HG02571 (cell line): ENCODE results near the gene CD2BP2.
A peak's percentile ranks its signal among the peaks of the same experiment; 100 is the strongest.

Experiments
- ATAC-seq: cut with Tn5 transposase; IDR thresholded peaks from one replicate; pipeline ENCODE4 v1.9.1; 2021; ENCODE audit warnings: mild to moderate bottlenecking, moderate library complexity; ENCODE audit not compliant: unreplicated experiment

Gene CD2BP2

DNA sequence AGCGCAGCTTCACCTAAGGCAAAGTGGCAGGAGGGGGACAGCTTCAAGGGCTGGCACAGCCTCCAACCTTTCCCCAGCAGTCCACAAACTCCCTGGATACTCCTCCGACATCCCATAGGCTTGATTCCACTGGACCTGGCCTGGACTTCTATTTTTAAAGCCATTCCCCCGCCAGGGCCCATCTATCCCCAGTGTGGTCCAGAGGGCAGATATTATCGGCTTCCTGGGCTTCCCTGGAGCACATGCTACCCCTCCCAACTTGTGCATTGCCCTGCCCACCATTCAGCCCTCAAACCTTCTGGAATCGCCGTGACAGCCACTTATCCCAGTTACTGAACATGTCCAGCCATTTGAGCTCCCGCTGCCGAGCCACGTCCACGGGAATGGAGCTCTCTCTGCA, 10.1 kb upstream of the CD2BP2 start:
- ATAC-seq, result no peak

DNA sequence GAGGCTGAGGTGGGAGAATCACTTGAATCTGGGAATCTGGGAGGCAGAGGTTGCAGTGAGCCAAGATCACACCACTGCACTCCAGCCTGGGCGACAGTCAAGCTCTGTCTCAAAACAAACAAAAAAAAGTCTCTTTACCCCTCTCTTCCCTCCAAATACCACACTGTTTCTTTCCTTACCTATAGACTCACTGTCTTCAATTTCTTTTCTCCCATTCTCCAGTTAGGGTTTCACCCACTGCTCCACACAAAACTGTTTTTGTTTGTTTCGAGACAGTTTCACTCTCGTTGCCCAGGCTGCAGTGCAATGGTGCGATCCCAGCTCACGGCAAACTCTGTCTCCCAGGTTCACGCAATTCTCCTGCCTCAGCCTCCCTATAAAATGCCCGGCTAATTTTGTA, 6.1 kb upstream of the CD2BP2 start:
- ATAC-seq, result no peak

DNA sequence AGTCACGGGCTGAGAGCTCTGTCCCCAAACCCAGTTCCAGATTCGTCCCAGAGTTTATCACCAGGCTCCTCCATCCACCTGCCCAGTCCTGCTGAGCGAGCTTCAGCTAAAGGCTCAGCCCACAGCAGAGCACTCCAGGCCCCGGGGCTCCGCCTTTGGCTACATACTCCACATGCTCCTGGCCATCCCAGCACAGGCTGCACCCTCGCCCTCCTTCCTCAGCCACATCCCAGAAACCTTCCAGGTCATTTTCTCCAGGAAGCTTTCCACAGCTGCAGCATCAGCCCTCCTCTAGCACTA, 4.7 kb upstream of the CD2BP2 start:
- no peak for ATAC-seq

DNA sequence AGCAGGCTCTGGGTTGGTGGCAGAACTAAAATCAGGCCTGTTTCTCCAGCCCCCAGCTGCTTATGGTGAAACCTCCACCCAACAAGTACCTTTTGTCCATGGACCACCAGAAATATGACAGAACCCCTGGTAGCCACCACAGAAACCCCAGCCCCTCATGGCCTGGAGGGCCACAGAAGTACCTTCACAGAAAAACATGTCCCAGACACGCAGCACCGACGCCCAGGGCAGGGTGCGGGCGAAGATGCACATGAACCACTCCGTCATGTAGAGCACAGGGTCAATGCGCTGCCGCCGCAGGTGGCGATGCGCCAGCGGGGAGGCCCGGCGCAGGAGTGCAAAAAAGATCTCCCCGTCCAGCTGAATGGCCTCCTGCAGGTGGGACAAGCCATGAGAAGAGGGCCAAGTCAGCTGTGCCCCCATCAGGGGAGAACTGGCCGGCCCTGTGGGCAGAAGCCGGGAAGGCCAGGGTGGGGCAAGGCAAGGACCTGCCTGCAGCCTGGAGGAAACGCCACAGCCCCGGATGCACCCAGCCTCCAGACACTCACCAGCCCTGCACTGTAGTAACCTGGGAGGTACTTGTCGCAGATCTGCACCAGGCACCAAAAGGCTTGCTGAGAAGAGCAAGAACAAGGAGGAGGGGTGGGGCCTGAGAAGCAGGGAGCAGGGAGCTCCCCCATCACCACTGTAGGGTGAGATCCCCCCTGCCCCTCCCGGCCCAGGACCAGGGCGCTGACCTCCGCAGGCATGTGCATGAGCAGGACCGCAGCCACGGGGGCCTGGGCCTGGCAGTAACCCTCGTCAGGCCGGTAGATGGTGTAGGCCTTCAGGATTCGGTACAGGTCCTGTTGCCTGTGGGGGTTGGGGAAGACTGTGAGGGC, 4.1 kb upstream of the CD2BP2 start:
- ATAC-seq, result no peak

DNA sequence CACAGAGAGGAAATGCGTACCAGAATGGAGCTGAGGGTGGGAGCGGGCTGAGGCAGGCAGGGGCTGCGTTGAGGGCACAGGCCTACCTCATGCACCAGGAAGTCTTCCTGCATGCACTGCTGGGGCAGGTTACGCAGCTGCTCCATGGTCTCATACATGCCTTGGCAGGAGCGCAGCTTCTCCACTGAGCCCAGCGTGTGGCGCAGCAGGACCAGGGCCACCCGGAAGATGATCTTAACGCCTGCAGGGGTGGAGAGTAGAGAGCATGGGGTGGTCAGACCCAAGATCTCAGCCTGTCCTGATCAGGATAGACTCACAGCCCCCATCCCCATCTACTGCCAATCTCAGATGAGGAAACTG, 3.4 kb upstream of the CD2BP2 start:
- no peak for ATAC-seq

DNA sequence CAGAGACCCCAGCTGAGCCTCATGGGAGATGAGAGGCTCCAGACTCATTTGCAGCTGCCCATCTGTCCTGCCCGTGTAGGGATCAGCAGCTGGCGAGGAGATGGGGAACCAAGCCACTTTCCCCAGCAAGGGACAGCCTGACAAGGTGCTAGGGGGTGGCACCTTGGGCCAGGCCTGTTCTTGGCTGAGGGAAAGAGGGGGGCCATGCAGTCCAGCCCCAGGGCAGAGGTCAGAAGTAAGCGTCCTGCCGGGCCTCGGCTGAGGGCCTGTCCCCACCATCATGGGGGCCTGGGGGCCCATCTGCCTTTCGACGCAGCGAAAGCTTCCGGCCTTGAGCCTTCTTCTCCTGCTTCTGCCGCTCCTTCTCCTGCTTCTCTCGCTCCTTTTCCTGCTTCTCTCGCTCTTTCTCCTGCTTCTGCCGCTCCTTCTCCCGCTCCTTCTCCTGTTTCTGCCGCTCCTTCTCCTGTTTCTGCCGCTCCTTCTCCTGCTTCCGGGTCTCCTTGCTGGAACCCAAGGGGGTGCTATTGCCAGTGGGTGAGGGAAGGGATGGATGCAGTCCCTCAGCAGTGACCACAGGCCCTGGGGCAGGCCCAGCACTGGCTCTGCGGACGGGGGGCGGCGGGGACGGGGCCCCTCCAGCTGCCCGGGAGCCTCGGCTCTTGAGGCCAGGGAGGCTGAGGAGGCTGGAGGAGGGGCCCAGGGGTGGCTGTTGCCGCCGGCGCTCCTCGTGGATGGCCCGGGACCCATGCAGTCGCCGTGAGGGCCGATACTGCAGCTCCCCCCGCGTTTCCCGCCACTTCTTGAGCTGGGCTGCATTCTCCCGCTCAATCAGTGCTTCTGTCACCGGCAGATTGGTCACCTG, 2.8 kb upstream of the CD2BP2 start:
- no peak for ATAC-seq

DNA sequence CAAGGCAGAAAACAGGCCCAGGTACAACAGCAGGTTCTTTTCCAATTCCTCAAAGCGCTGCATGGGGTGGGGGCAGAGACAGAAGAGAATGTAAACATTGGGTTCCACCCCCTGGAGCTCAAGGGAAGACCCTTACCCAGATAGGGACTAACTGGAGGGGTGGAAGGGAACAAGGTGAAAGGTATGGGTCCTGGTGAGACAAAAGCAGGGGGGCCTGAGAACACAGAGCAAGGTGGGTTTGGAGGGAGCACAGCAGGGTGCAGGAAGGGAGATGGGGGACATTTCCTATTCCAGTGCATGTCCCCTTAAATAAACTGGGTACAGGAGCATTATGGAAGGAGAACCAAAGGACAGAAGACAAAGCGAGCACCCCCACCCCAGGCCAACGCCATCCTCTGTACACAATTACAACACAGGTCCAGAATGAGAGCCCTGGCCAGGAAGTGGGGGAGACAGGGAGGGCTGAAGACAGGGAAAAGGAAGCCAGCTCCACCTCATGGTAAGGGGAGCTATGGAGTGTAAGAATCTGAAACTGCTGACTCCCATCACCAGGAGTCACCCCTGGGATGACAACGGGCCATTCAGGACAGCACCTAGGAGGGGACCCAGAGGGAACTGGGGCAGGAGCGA, 2.1 kb upstream of the CD2BP2 start:
- no peak for ATAC-seq

DNA sequence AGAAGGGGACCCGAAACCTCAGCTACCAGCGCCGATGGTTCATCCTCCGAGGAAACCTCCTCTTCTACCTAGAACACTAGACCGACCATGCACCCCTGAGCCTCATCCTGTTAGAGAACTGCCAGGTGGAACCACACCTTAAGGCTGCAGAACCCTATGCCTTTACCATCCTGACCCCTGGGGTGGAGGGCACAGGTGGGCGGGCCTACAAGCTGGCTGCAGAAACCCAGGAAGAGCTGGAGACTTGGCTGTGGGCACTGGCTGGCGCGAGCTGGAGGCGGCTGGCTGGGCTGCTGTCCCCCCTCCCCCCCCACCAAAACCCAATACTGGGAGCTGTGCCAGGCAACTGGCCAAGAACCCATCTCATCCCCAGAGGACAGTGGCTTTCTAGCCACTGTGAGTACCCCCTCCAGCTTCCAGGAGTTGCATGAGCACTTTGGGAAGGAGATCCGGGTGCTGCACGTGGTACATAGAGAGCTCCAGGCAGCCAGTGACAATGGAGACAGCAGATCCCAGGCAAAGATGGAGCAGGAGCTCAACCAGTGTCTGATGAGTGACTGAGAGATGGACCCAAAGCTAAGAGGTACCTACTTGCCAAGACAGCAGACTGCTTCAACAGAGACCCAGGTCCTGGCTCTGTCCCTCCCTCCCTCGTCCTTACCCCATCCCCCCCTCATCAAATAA, 1.4 kb upstream of the CD2BP2 start:
- no peak for ATAC-seq

DNA sequence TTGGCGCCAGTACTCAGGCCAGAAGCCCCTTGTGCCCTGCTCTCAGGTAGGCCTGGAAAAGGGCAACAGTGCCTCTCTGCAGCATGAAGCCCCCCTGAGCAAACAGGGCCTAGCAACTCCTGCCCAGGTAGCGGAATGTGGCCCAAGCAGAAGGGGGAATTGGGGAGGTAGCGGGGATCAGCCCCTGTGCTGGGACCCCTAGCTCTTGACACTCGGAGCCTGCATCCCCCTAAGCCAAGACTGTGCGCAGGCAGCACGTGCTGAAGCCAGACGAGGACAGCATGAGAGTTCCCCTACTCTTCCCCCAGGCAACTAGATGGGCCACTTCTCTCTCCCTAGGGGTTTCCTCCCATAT, 823 bp upstream of the CD2BP2 start:
- ATAC-seq, result no peak

DNA sequence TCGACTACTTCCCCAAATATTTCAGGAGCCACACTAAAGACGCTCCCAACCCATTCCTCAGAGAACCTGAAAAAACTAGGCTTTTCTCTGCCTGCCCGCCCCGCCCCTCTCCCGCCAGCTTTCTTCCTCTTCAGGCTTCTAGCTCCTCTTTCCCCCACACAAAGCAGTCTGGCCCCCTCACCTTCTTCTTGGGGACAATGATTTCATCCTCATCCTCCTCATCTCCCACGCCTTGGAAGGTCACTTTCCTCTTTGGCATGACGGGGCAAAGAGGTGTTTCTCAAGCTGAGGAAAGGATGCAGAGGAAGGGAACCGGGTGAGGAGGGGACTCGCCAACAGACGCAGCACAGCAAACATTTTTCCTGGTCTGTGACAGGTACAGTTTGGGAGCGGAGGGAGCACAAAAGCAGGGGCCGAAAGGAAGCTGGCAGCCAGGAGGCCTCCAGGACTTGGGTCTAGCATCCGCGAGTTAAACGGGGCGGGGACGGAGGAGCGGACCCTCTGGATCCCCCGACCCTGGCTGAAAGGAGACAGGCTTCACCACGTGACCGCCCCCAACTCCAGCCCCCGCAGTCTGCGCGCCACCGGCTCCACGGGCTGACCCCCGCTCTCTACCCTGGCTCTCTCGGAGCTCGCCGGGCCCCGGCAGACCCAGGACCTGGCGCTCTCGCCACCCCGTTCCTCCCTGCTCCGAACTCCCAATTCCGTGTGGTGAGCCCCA, 525 bp downstream of the CD2BP2 start:
- peak; percentile 21 for ATAC-seq

DNA sequence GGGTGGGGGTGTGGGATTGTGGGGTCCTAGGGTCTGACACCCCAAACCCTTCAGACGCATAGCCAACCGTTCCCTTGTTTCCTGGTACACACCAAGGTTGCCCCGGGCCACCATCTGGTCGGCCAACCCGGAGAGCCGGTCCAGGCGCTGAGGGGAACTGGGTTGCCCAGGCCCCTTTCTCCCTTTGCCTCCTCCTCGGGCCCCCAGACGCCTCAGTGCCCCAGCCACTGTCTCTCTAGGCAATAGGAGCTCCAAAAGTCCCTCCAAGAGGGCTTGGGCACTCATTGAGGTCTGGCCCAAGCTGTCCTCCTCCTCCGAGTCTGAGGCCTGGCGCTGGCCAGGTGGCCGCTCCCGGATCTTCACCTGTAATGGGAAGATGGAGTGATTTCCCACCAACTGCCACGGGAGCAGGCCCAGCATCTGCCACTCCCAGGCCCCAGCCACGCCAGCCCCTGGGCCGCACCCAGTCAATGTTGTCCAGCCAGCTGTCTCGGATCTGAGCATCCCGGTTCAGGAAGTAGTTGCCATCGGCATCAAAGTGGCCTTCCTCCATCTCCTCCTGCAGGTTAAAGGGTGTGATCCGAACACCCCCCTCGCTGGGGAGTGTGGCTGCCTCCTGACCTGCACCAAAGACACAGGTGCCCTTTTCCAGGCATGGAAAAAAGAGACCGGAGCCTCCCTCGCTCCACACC, 1.5 kb downstream of the CD2BP2 start:
- ATAC-seq, result no peak

DNA sequence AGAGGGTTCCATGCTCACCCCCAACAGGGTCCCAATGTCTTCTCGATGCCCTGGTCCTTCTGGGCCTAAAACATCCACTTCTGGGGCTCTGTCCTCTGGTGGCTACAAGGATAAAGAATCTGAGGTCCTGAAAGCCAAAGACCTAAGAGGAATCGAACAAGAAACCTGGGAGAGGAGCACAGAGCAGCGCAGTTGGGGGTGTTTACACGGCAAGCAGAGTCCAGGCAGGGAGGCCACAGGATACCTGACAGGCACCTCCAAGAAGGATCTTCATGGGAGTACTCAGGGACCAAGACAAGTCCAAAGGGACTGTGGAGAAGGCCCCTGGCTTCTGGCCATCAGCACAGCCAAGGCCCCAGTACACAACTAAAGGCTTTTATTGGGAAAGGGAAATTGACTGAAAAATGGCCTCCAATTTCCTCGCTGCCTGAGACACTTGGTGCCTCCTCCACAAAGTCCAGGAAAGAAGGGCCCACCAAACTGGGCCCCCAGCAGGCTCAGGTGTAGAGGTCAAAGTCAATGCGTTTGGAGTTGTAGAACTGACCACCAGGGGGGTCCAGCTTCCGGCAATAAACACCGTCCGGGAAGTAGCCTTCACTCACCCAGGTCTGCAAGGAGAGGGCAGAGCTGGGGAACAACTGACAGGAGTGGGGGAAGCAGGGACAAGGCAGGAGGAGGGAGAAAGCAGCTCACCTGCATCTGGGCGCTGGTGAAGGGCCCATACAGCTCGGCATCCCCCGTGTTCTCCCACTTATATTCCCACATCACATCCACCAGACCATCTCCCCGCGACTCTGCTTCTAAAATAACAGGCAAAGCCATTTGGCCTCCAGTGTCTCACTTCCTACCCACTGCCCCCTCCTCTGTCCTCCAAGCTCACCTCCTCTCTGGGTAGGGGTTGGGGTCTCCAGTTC, 2.4 kb downstream of the CD2BP2 start:
- ATAC-seq, result no peak

DNA sequence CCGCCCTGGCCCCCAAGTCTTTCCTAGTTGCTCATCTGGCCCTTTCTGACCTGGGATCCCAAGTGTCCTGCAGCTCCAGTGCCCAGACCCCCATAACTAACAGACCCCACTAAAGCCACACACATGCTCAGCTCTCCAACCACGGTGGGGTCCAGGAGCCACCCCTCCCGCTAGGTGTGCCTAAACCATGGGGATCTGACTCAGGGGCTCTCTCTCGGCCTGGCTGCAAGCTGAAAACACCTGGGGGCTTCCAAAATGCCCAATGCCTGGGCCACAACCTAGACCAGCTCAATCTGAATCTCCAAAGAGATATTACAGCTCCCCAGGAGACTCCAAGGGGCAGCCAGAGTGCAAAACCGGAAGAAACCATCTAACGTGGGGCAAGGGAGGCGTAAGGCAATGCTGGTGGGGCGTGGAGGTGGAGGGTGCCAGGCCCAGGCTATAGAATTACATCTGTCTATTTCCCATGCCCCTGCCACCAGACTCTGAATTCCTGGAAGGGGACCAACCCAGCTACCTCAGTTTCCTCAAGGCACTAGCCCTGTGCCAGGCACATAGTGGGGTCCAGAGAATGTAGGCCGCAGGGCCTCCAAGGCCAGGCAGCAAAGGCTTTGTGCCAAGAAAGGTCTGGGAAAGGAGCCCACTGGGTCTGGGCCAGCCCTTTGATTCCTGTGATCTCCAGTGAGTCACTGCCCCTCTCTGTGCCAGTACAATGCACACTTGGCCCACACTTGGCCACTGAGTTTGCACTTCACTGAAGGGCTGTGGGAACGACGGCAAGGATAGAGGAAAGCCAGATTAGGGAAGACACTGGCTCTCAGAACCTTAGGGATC, 3.3 kb downstream of the CD2BP2 start:
- no peak for ATAC-seq

DNA sequence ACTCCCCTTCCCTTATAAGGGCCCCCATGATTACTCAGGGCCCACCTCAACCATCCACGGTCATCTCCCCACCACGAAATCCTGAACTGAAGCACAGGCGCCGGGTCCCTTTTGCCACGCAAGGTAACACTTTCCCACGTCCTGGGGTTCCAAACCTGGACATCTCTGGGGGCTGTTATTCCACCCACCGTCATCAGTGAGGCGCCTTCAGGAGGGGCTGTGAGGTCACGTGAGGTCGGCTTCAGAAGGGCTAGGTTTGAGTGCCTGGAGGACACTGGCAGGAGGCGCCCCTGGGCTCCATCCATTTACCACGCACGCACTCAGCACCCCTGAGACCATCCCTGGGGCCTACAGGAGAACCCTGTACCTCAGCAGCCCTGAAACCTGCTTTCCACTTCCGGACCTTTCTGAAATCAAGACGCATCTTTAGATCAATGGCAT, 4.1 kb downstream of the CD2BP2 start:
- ATAC-seq, result no peak

DNA sequence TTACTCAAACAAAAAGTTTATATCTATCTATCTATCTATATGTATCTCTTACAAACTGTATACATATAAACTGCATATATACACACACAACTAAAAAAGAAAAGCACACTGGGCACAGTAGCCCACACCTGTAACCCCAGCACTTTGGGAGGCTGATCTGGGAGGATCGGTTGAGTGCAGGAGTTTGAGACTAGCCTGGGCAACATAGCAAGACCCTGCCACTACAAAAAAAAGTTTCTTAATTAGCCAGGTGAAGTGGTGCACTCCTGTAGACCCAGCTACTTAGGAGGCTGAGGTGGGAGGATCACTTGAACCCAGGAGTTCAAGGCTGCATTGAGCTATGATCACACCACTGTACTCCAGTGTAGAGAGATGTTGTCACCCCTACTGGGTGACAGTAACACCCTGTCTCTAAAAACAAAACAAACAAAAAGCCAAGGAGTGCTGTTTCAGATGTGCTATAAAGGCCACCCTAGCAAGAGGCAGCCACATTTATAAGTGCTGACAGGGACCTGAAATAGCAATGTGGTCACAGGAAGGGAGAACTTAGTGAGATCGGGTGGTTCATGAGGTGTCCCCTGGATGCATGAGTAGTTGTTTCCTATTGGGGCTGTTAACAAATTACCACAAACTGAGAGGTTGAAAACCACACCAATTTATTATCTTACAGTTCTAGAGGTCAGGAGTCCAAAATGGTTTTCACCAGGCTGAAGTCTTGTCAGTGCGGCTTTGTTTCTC, 4.8 kb downstream of the CD2BP2 start:
- ATAC-seq, result no peak

DNA sequence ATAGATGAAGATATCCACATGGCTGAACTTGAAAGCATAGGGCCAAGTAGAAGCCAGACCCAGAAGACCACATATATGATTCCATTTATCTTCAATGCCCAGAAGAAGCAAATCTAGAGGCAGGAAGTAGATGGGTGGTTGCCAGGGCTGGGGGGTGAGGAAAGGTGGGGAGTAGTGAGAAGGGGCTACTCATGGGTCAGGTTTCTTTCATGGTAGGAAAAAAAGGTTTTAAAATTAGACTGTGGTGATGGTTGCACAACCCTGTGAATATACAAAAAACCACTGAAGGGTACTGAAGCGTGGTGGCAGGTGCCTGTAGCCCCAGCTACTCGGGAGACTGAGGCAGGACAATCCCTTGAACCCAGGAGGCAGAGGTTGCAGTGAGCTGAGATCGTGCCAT, 5.4 kb downstream of the CD2BP2 start:
- ATAC-seq, result no peak

DNA sequence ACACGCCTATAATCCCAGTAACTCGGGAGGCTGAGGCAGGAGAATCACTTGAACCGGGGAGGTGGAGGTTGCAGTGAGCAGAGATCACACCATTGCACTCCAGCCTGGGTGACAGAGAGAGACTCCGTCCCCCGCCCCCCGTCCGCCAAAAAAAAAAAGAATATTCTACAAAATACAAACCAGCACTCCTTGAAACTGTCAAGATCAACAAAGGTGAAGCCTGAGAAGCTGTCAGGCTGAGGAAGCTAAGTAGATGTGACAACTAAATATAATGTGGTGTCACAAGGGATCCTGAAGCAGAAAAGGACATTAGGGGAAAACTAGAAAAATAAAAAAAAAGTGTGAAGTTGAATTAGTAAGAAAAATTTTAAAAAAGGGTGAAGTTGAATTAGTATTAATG, 6.2 kb downstream of the CD2BP2 start:
- no peak for ATAC-seq

DNA sequence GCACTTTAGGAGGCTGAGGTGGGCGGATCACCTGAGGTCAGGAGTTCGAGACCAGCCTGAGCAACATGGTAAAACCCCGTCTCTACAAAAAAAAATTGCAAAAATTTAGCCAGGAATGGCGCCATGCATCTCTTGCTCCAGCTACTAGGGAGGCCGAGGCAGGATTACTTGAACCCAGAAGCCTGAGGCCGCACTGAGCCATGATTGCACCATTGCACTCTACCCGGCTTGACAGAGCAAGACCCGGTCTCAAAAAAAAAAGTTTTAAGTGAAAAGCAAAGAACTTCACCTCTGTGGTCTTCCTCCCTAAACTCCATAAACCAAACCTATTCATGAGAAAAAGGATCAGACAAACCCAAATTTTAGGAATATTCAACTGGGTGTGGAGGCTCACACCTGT, 7.0 kb downstream of the CD2BP2 start:
- ATAC-seq, result no peak
